ENCODE measurements around the gene ZNF774.

The ZNF774 gene

DNA sequence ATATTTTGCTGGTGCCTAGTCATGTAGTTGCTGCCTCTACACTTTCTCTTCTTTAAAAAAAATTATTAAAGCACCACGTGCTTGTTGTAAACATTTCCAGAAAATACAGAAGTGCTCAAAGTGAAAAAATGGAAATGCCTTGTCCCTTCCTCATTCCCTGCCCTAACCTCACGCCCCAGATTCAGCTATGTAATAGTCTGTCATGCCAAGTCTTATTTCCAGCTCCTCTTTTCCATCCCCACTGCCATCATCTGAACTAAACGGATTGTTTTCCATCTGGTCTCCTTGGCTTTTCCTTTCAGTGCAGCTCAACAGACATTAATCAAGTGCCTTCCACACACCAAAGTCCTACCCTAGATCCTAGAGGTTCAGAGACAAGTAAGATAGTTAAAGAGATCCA is 15.5 kb downstream of the ZNF774 start:
- no peak for DNase-seq (ENCODE audit: extremely low read depth, insufficient read length)
- H3K27me3 ChIP-seq (replicated peaks; ENCODE audit: control insufficient read depth, insufficient read depth, low read length): no peaks in the 10 kb centered on the region
- H3K4me3 ChIP-seq (replicated peaks; ENCODE audit: low read depth, low read length): no peak overlapping the region
- TF ChIP-seq, protein P1, sequence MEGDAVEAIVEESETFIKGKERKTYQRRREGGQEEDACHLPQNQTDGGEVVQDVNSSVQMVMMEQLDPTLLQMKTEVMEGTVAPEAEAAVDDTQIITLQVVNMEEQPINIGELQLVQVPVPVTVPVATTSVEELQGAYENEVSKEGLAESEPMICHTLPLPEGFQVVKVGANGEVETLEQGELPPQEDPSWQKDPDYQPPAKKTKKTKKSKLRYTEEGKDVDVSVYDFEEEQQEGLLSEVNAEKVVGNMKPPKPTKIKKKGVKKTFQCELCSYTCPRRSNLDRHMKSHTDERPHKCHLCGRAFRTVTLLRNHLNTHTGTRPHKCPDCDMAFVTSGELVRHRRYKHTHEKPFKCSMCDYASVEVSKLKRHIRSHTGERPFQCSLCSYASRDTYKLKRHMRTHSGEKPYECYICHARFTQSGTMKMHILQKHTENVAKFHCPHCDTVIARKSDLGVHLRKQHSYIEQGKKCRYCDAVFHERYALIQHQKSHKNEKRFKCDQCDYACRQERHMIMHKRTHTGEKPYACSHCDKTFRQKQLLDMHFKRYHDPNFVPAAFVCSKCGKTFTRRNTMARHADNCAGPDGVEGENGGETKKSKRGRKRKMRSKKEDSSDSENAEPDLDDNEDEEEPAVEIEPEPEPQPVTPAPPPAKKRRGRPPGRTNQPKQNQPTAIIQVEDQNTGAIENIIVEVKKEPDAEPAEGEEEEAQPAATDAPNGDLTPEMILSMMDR (IDR thresholded peaks at IDR 0.05; ENCODE audit: insufficient read depth, low read length, poor library complexity, severe bottlenecking): no peak
- no peaks in the 10 kb centered on the region for H3K36me3 ChIP-seq (ENCODE audit: control insufficient read depth, insufficient read depth, low read length)

DNA sequence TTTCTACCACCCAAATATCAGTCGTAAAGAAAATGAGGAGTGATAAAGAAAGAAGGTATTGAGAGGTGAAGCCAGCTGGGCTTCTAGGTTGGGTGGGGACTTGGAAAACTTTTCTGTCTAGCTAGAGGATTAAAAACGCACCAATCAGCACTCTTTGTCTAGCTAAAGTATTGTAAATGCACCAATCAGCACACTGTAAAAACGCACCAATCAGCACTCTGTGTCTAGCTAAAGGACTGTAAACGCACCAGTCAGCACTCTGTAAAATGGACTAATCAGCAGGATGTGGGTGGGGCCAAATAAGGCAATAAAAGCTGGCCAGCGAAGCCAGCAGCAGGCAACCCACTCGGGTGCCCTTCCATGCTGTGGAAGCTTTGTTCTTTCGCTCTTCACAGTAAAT is 23.0 kb downstream of the ZNF774 start:
- no peak for DNase-seq (ENCODE audit: extremely low read depth, insufficient read length)
- Histone ChIP-seq H3K36me3 (ENCODE audit: control insufficient read depth, insufficient read depth, low read length) (no peaks in the 10 kb centered on the region), H3K27me3 (replicated peaks; ENCODE audit: control insufficient read depth, insufficient read depth, low read length) (no peaks in the 10 kb centered on the region), H3K4me3 (replicated peaks; ENCODE audit: low read depth, low read length) (no peak overlapping the region)
- TF ChIP-seq, protein P1 (IDR thresholded peaks at IDR 0.05; ENCODE audit: insufficient read depth, low read length, poor library complexity, severe bottlenecking): no peak

DNA sequence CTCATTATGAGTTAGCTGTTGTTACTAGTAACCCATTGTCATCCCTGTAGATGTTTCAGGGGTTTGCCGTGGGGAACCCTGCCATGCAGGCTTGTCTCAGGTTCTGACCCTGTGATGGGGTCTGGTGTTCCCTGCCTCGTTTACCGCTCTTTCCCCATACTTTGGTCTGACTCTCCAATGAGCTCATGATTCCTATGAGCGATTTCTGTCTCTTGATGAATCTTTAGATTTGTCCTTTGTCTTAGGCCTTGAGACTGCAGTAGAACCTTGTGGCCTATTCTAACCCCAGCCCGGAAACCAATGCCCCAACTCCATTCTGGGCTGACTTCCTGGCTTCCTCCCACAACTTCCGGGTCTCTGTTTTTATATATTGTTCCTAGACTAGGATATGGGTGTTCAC is 24.7 kb downstream of the ZNF774 start:
- Histone ChIP-seq H3K36me3 (ENCODE audit: control insufficient read depth, insufficient read depth, low read length) (no peaks in the 10 kb centered on the region), H3K4me3 (replicated peaks; ENCODE audit: low read depth, low read length) (no peak overlapping the region), H3K27me3 (replicated peaks; ENCODE audit: control insufficient read depth, insufficient read depth, low read length) (no peaks in the 10 kb centered on the region)
- TF ChIP-seq, protein P1 (IDR thresholded peaks at IDR 0.05; ENCODE audit: insufficient read depth, low read length, poor library complexity, severe bottlenecking): no peak
- no peak for DNase-seq (ENCODE audit: extremely low read depth, insufficient read length)

DNA sequence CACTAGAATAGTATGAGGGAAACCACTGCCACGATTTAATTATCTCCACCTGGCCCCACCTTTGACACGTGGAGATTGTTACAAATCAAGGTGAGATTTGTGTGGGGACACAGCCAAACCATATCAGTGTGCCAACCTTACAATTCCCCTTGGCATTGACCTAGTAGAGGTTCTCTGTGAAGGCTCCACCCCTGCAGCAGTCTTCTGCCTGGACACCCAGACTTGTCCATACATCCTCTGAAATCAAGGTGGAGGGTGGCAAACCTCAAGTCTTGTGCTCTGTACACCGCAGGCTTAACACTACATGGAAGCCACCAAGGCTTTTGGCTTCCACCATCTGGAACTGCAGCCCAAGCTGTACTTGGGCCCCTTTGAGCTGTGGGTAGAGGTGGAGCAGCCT is 27.2 kb downstream of the ZNF774 start:
- no peak overlapping the region for H3K4me3 ChIP-seq (replicated peaks; ENCODE audit: low read depth, low read length)
- H3K36me3 ChIP-seq (ENCODE audit: control insufficient read depth, insufficient read depth, low read length): no peaks in the 10 kb centered on the region
- TF ChIP-seq, protein P1 (IDR thresholded peaks at IDR 0.05; ENCODE audit: insufficient read depth, low read length, poor library complexity, severe bottlenecking): no peak
- DNase-seq (ENCODE audit: extremely low read depth, insufficient read length): no peak
- H3K27me3 ChIP-seq (replicated peaks; ENCODE audit: control insufficient read depth, insufficient read depth, low read length): no peaks in the 10 kb centered on the region

DNA sequence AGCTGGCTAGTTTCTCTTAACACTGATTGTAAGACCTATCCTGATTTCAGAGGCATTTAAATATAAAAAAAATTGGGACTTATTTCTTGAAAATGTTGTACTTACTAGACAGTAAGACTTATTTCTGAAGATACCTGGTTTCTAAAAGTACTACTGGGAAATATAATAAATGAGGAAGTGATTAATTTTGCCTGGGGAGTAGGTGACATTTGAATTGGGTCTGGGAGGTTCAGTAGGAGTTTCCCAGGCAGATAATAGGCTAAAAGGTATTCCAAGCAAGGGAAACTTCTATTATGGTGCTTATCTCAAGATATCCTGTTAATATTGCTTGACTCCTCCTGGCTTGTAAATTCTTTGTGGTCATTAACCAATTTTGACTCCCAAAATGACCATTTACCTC is 29.4 kb downstream of the ZNF774 start:
- H3K36me3 ChIP-seq (ENCODE audit: control insufficient read depth, insufficient read depth, low read length): no peaks in the 10 kb centered on the region
- H3K4me3 ChIP-seq (replicated peaks; ENCODE audit: low read depth, low read length): no peak overlapping the region
- TF ChIP-seq, protein P1 (IDR thresholded peaks at IDR 0.05; ENCODE audit: insufficient read depth, low read length, poor library complexity, severe bottlenecking): no peak
- DNase-seq (ENCODE audit: extremely low read depth, insufficient read length): no peak
- no peaks in the 10 kb centered on the region for H3K27me3 ChIP-seq (replicated peaks; ENCODE audit: control insufficient read depth, insufficient read depth, low read length)

DNA sequence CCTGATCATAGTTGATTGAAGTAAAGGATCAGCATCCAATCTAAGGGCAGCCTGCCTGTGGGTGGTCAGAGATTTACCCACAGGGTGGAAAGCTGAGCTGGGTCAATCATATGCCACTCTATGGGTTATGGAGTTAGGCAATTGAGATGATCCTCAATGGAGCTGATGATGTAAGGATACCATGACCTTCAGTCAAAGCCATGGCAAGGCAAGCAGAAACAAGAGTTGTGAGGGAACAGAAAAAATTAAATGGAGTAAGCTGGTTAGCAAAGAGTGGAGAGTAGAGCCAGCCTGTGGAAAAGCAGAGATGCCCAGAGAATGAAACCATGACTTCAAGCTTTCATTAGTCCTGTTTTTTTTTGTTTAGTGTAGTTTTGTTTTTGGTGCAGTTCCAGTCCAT is 30.2 kb downstream of the ZNF774 start:
- no peaks in the 10 kb centered on the region for H3K27me3 ChIP-seq (replicated peaks; ENCODE audit: control insufficient read depth, insufficient read depth, low read length)
- TF ChIP-seq, protein P1 (IDR thresholded peaks at IDR 0.05; ENCODE audit: insufficient read depth, low read length, poor library complexity, severe bottlenecking): no peak
- DNase-seq (ENCODE audit: extremely low read depth, insufficient read length): no peak
- H3K4me3 ChIP-seq (replicated peaks; ENCODE audit: low read depth, low read length): no peak overlapping the region
- no peaks in the 10 kb centered on the region for H3K36me3 ChIP-seq (ENCODE audit: control insufficient read depth, insufficient read depth, low read length)

Data from GM06990 (cell line).